ENCODE data around the gene PTPRJ. TPM values are rescaled to one million over a fixed set of nuclear protein-coding genes. Genes with fewer than 3 reads are reported as not detected.

PTPRJ gene
- total and polyA plus RNA-seq, 2 of the 13 experiments (the other 11 are each of a cell fraction or from before 2014, with no cell fraction given) = 1.0 to 1.2 TPM

GRCh38 chr11:48087974-48088681 is 107.8 kb downstream of the PTPRJ start (continued):
- TF ChIP-seq HOXA9 (CRISPR knock-in tag; IDR thresholded peaks at IDR 0.05; ENCODE audit: borderline replicate concordance) = no peak
- TF ChIP-seq CREM (IDR thresholded peaks at IDR 0.05) = no peak
- no peak for TF ChIP-seq CREM (CRISPR knock-in tag; IDR thresholded peaks at IDR 0.05)
- TF ChIP-seq ATF1 (CRISPR knock-in tag; IDR thresholded peaks at IDR 0.05) = no peak
- TF ChIP-seq ZSCAN30 (CRISPR knock-in tag; IDR thresholded peaks at IDR 0.05) = no peak
- no peak for TF ChIP-seq ZNF549 (CRISPR knock-in tag; IDR thresholded peaks at IDR 0.05)
- TF ChIP-seq SNAPC5 (CRISPR knock-in tag; IDR thresholded peaks at IDR 0.05; ENCODE audit: borderline replicate concordance) = no peak
- TF ChIP-seq TP53 (CRISPR knock-in tag; conservative IDR thresholded peaks at IDR 0.05) = no peak
- TF ChIP-seq ISX (CRISPR knock-in tag; conservative IDR thresholded peaks at IDR 0.05) = no peak
- TF ChIP-seq MTERF4 (CRISPR knock-in tag; IDR thresholded peaks at IDR 0.05) = no peak
- no peak for TF ChIP-seq ARID2 (CRISPR knock-in tag; IDR thresholded peaks at IDR 0.05; ENCODE audit: borderline replicate concordance)
- no peak for TF ChIP-seq BATF2 (CRISPR knock-in tag; IDR thresholded peaks at IDR 0.05)
- TF ChIP-seq HNF4A (CRISPR knock-in tag; IDR thresholded peaks at IDR 0.05) = peak; percentile 15; the same call in 1 of the 2 replicates
- TF ChIP-seq MIXL1 (CRISPR knock-in tag; IDR thresholded peaks at IDR 0.05) = no peak
- TF ChIP-seq ZNF510 (CRISPR knock-in tag; IDR thresholded peaks at IDR 0.05; ENCODE audit: low read depth) = no peak
- TF ChIP-seq NPAS2 (CRISPR knock-in tag; IDR thresholded peaks at IDR 0.05; ENCODE audit: borderline replicate concordance) = no peak
